Stimulated activated CD8-positive, alpha-beta memory T cell treated with anti-CD3 and anti-CD28 coated beads, Interleukin-15, amount 100 ng/mL, for 4 hours (primary cell): ENCODE measurements around the gene TH.

ENCODE experiments used
- DNase-seq, 2 donors: peaks; one replicate each; pipeline ENCODE4 v3.0.0-alpha.2; 2020; ENCODE audit warnings: low read depth in 2 of 2

Gene TH

GRCh38 chr11:2159536-2160413 is 11.8 kb downstream of the TH start:
- DNase-seq = no peak

GRCh38 chr11:2158966-2159365 is 12.6 kb downstream of the TH start:
- no peak for DNase-seq

- DNase-seq = no peak
Measured at GRCh38 chr11:2158296-2158737, 13.3 kb downstream of the TH start.

GRCh38 chr11:2157294-2158040 is 14.1 kb downstream of the TH start:
- DNase-seq = no peak

GRCh38 chr11:2156416-2157182 is 15.0 kb downstream of the TH start:
- DNase-seq = no peak

GRCh38 chr11:2155511-2155910 is 16.1 kb downstream of the TH start:
- DNase-seq = no peak

- no peak for DNase-seq
Measured at GRCh38 chr11:2154889-2155288, 16.7 kb downstream of the TH start.

- DNase-seq = no peak
Measured at GRCh38 chr11:2154195-2154585, 17.4 kb downstream of the TH start.

- no peak for DNase-seq
Measured at GRCh38 chr11:2153581-2154194, 17.9 kb downstream of the TH start.

- DNase-seq = peak; percentile 51 to 57
Measured at GRCh38 chr11:2151500-2152257, 19.9 kb downstream of the TH start.

- DNase-seq = no peak
Measured at GRCh38 chr11:2149864-2150847, 21.5 kb downstream of the TH start.

- no peak for DNase-seq
Measured at GRCh38 chr11:2149460-2149859, 22.2 kb downstream of the TH start.

GRCh38 chr11:2148595-2148994 is 23.0 kb downstream of the TH start:
- no peak for DNase-seq

- DNase-seq = no peak
Measured at GRCh38 chr11:2147391-2147790, 24.2 kb downstream of the TH start.

- no peak for DNase-seq
Measured at GRCh38 chr11:2146051-2146450, 25.6 kb downstream of the TH start.

GRCh38 chr11:2144544-2145248 is 26.9 kb downstream of the TH start:
- no peak for DNase-seq

- no peak for DNase-seq
Measured at GRCh38 chr11:2143799-2144543, 27.6 kb downstream of the TH start.

GRCh38 chr11:2143477-2143798 is 28.2 kb downstream of the TH start:
- DNase-seq = no peak

GRCh38 chr11:2142762-2143202 is 28.8 kb downstream of the TH start:
- peak in 1 of 2 donors; percentile 21 for DNase-seq
